HG02840 (cell line): ENCODE results near the gene OR5D14.

Experiments used
- ATAC-seq: cut with Tn5 transposase; IDR thresholded peaks from one replicate; pipeline ENCODE4 v1.9.1; 2021; ENCODE audit warnings: mild to moderate bottlenecking, moderate library complexity, moderate number of reproducible peaks; ENCODE audit not compliant: unreplicated experiment, low FRiP score

Gene OR5D14

DNA sequence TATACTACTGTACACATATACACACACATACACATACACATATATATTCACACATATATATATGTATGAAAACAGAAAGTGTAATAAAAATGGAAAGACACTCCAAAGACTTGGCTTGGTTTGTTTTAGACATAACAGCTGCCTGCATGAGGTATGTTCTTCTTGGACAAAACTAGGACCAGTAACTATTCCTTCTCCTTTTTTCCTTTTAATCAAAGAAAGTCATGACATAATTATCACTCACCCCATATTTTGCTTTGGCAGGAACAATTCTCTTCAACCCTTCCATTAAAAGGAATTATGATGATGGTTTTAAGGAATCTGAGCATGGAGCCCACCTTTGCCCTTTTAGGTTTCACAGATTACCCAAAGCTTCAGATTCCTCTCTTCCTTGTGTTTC is at the start of gene OR5D14:
OR5D14 (plus strand) TSS at position 301 of the 400 bp plus-strand sequence; CDS start at position 301, 0 bp downstream.
- ATAC-seq: no peak

- no peak for ATAC-seq
Observed at GRCh38 chr11:55773138-55773537, 22.2 kb upstream of the OR5D14 start, which contains the start of gene OR5D13. Gene OR5D13, plus strand, starts transcription at chr11:55773438. Its CDS starts 0 bp downstream, at chr11:55773438.

GRCh38 chr11:55791606-55792005 is 3.8 kb upstream of the OR5D14 start:
- no peak for ATAC-seq

DNA sequence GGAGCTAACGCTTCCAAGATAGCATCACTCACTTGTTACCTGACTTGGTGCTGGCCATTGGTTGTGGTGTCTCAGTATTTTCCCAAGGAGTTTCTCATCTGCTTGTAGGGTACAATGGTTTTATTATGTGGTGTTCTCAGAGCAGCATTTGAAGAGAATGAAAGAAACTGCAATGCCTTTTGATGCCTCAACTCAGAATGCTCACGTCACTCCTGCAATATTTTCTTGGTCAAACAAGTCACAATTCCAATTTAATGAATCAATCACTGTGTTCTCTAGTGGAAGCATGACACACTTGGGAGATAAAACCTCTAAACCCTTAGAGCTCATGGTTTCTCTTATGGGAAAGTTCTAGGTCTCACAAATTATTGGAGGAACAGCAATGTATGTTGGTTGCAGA is 2.0 kb upstream of the OR5D14 start:
- no peak for ATAC-seq

DNA sequence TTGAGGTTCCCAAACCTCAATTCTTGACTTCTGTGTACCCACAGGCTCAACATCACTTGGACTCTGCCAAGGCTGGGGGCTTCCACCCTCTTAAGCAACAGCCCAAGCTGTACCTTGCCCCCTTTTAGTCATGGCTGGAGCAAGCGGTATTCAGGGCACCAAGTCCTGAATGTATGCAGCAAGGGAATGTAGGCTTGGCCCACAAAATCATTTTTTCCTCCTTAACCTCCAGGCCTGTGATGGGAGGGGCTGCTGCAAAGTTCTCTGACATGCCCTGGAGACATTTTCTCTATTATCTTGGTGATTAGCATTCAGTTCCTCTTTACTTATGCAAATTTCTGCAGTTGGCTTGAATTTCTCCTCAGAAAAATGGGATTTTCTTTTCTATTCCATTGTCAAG is 10.9 kb downstream of the OR5D14 start:
- ATAC-seq: no peak

GRCh38 chr11:55811067-55811466 is 15.7 kb downstream of the OR5D14 start, which contains the start of gene OR5L1:
Gene OR5L1, plus strand, starts transcription at chr11:55811367. Its CDS starts 100 bp downstream, at chr11:55811467.
- no peak for ATAC-seq

GRCh38 chr11:55819330-55819729 is 24.0 kb downstream of the OR5D14 start, which contains the start of gene OR5D18:
Gene OR5D18, plus strand, starts transcription at chr11:55819630. Its CDS starts 0 bp downstream, at chr11:55819630.
- ATAC-seq: no peak

DNA sequence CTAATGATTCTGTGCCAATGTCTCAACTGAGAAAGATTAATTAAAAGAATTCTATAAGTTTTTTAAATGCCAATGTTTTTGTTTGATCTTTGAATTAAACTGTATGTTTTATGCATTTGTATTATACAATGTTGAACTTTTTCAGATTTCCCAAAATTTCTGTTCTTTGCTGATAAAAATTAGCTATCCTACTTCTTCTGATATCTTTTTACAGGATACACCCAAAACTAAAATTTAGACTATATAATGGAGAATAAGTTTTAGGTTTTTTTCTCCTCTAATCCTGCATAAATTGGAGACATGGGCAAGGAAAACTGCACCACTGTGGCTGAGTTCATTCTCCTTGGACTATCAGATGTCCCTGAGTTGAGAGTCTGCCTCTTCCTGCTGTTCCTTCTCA is 31.6 kb downstream of the OR5D14 start, which contains the start of gene OR5L2:
OR5L2 (plus strand) TSS at position 301 of the 400 bp plus-strand sequence; CDS start at position 301, 0 bp downstream.
- no peak for ATAC-seq

DNA sequence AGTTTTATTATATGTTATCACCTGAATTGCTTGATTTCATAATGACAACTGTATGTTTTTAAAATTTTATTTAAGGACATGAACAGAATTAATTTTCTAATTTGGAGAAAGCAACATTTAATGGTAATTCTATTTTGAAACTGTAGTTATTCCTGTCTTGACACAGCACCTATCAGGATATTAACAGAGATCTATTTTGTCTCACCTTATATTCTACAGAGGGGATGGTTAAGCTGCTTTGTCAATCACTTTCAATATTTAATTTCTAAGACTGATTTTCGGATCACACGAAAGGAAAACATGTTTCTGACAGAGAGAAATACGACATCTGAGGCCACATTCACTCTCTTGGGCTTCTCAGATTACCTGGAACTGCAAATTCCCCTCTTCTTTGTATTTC is 43.1 kb downstream of the OR5D14 start, which contains the start of gene OR5D16:
OR5D16 (plus strand) TSS at position 301 of the 400 bp plus-strand sequence; CDS start at position 301, 0 bp downstream.
- ATAC-seq: no peak
